Stimulated activated CD4-positive, alpha-beta T cell treated with anti-CD3 and anti-CD28 coated beads, Interleukin-1b, Interleukin-23, amount 100 ng/mL, for 48 hours (primary cell): ENCODE data around the gene NOP9.
"Not testable (repeated sequence)": the region's sequence is repeated elsewhere in the genome, so short reads cannot be mapped to it uniquely, and the experiment has no call there.

Experiments used
- DNase-seq: peaks from one replicate; pipeline ENCODE4 v3.0.0-alpha.2; 2020

The NOP9 gene

GRCh38 chr14:24330973-24331674, 31.5 kb downstream of the NOP9 start:
- no peak for DNase-seq

- DNase-seq, result no peak
These were observed 32.1 kb downstream of the NOP9 start for GRCh38 chr14:24331731-24332267.

- DNase-seq, result peak; percentile 87
These were observed 32.8 kb downstream of the NOP9 start for GRCh38 chr14:24332268-24332993.

- no peak for DNase-seq
These were observed 35.0 kb downstream of the NOP9 start, which contains the start of gene ADCY4 for GRCh38 chr14:24334431-24335291. Gene ADCY4 (minus strand): TSS chr14:24335071. CDS start chr14:24334652, 419 bp downstream.

GRCh38 chr14:24335461-24336171, 36.0 kb downstream of the NOP9 start:
- DNase-seq, result no peak

GRCh38 chr14:24337144-24337823, 37.6 kb downstream of the NOP9 start:
- no peak for DNase-seq

- no peak for DNase-seq
These were observed 38.1 kb downstream of the NOP9 start for GRCh38 chr14:24337824-24338175.

GRCh38 chr14:24338843-24339242, 39.2 kb downstream of the NOP9 start:
- DNase-seq, result no peak

- DNase-seq, result peak; percentile 59
These were observed 39.9 kb downstream of the NOP9 start, which contains the start of gene RIPK3 for GRCh38 chr14:24339284-24340151. Gene RIPK3 (minus strand): TSS chr14:24339991. CDS start chr14:24339826, 165 bp downstream.

- DNase-seq, result no peak
These were observed 41.0 kb downstream of the NOP9 start for GRCh38 chr14:24340606-24341005.

GRCh38 chr14:24342889-24343288, 43.2 kb downstream of the NOP9 start:
- no peak for DNase-seq

GRCh38 chr14:24343795-24344660, 44.4 kb downstream of the NOP9 start:
- no peak for DNase-seq

- DNase-seq, result no peak
These were observed 47.5 kb downstream of the NOP9 start for GRCh38 chr14:24347134-24347533.

- DNase-seq, result no peak
These were observed 48.5 kb downstream of the NOP9 start for GRCh38 chr14:24348186-24348585.

GRCh38 chr14:24349742-24350141, 50.1 kb downstream of the NOP9 start:
- DNase-seq, result no peak

- DNase-seq, result no peak
These were observed 51.9 kb downstream of the NOP9 start for GRCh38 chr14:24351517-24351916.

- no peak for DNase-seq
These were observed 54.2 kb downstream of the NOP9 start for GRCh38 chr14:24353559-24354481.

- not testable (repeated sequence) for DNase-seq
These were observed 54.8 kb downstream of the NOP9 start for GRCh38 chr14:24354482-24354825.

GRCh38 chr14:24355009-24355408, 55.4 kb downstream of the NOP9 start:
- no peak for DNase-seq
